GM21576 (cell line): ENCODE data around the gene SPECC1.
A peak's percentile ranks its signal among the peaks of the same experiment; 100 is the strongest.
"Not testable (repeated sequence)": the region's sequence is repeated elsewhere in the genome, so short reads cannot be mapped to it uniquely, and the experiment has no call there.

Source experiments
- ATAC-seq: cut with Tn5 transposase; IDR thresholded peaks from one replicate; pipeline ENCODE4 v1.9.1; 2021; ENCODE audit warnings: mild to moderate bottlenecking, moderate library complexity; ENCODE audit not compliant: unreplicated experiment

SPECC1 gene

DNA sequence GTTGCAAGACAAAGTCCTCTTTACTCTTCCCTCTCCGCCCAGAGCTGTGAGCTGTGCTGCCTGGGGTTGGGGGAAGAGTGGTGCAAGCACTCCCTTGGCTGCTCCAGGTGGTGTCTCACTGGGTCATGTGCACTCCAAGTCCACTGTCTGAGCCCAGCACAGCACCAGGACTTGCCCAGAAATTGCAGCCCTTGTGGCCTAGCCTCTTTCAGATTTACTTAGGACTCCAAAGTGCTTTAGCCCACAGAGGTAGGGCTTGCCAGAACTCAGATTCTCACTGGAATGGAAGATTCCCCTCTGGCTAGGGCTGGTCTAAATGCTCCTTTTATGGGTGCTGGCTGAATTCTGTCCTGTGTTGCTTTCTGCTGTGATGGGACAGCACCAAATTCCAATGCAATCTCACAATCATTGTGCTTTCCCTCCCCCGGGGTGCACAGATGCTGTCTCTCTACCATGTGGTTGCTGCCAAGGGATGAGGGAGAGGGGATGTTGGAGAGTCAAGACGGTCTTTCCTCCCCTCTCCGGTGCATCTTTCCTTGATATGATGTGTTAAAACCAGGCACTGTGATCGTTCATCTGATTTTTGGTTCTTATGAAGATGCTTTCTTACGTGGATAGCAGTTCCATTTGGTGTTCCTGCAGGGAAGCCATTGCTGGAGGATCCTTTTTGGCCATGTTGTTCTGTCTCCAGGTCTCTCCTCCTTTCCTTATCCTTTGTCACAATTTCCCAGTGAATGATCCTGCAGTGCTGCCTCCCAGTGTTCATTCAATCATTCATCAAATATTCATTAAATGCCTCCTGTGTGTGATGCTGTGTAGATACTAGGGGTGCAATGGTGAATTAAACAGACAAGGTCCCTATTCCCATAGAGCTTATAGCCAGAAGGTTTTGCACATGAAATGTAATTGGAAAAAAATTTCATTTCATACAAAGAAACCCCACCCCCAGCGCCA, 216.3 kb downstream of the SPECC1 start:
- no peak for ATAC-seq

DNA sequence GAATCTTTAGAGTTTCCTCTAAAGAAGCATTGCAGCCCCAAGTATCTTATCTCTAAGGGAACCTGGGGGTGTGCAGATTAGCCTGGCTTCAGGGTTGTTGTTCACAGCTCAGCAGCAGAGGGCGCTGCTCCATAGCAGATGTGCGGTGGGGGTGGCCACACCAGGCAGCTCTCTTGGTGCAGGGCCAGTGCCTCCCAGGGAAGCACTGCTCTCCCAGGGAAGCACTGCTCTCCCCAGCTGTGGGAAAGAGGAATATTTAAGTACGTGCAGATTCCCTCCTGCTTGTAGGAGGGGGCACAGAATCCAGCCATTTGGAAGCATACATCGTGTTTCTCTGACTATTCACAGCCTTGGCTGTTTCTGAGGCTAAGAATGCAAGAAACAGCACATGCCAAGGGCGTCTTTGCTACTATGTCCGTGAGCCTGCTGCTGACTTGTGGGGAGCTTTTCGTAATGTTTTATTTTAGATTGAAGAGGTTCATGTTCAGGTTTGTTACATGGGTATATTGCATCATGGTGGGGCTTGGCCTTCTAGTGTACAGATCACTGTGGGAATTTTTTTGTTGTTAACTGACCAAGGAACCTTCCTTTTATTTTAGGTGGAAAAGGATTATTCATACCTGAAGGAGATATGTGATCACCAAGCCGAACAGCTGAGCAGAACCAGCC, 217.8 kb downstream of the SPECC1 start:
- peak; percentile 64 for ATAC-seq

DNA sequence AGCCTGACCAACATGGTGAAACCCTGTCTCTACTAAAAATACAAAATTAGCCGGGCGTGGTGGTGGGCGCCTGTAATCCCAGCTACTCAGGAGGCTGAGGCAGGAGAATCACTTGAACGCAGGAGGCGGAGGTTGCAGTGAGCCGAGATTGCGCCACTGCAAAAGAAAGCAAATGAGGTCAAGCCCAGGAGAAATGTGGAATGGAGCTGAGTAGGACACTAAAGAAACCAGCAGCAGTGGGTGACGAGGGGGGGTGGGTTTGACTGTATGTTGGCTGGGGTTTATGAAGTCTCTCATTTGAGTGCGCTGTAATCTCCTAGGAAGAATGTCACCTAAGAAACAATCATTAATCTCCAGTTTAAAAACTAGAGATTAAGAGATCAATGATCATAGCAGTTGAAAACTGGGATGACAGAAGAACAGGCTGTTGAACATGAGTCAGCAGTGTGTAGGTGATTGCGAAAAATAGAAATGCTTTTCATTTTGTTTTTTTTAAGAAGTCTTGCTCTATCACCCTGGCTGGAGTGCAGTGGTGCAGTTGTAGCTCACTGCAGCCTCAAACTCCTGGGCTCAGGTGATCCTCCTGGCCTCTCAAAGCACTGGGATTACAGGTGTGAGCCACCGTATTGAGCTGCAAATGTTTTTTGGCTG, 218.7 kb downstream of the SPECC1 start:
- ATAC-seq: not testable (repeated sequence)

DNA sequence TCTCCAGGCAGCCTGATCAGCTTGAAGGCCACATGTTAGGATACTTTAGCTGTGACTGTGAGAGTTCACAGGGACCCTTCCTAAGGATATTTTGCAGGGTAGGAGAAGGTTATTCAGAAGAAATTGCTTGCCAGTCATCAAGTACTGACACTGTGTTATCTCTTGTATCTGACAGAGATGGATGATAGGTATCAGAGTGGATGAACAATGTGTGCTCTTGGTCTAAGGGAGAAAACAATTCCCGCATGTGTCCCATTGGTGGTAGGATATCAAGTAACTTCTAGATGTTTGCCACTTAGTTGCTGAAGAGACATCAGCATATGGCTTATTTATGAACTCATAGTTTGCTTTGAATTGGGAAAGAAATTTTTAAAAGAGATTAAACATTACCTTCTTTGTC, 219.3 kb downstream of the SPECC1 start:
- ATAC-seq: no peak

DNA sequence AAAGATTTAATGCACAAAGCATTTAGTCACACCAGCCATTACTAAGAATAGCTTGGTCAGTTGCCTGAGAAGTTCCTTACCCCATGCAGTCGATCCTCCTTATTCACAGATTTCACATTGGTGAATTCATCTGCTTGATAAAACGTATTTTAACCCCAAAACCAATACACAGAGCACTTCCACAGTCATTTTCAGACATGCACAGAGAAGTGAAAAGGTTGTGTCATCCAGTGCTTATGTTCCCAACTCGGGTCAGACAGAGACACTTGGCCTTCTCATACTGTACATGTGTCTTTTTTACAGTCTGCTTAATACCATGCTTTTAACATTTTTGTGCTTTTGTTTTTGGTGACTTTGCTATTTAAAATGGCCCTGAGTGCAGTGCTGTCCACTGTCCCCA, 219.7 kb downstream of the SPECC1 start:
- no peak for ATAC-seq

DNA sequence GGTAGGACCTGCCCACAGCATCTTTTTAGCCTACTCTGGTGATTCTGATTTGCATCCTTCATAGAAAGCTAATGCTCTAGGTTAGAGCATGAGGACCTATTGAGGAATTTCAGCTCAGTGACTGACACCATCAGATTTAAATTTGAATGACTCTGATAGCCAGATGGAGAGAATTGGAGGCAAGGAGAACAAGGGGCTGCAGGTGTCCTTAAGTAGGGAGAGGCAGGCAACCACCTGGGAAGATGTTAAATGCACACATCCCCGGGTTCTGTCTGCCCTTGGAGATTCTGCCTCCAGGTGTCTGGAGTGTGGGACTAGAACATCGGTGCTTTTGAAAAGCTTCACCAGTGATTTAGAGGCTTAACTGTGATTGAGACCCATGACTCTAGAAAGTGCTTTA, 221.8 kb downstream of the SPECC1 start:
- no peak for ATAC-seq

DNA sequence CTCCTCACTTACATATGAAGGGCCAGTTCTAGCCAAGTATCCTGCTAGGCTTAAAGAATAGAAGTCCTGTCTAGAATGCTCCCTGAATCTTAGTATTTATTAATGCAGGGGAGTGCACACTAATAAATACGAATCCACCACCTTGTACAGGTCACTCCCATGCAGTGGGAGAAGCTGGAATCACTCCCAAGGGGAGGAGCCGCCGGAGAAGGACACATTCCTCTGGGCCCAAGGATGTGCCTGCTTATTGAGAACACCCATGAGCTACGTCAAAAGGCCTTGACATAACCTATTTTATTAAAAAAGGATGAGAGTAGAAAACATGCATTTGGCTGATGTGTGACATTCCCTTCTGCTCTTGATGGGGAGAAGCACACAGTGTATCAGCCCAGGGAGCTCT, 223.5 kb downstream of the SPECC1 start:
- no peak for ATAC-seq

DNA sequence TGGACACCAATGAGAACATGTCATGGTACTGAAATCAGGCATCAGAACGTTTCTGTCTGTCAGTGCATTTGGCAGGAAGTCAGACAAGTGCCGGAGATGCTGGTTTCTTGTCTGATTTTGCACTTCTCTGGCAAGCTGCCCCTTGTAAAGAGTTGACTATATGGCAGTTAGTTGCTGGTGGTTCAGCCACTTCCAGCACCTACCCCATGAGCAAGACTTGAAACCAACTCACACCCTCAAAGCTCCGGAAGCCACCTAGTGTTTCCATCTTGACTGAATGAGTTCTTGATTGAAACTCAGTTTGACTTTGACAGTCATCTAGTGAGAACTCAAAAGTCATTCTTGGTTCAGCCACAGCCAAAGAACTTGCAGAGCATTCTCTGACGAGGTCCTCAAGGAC, 225.1 kb downstream of the SPECC1 start:
- ATAC-seq: no peak

DNA sequence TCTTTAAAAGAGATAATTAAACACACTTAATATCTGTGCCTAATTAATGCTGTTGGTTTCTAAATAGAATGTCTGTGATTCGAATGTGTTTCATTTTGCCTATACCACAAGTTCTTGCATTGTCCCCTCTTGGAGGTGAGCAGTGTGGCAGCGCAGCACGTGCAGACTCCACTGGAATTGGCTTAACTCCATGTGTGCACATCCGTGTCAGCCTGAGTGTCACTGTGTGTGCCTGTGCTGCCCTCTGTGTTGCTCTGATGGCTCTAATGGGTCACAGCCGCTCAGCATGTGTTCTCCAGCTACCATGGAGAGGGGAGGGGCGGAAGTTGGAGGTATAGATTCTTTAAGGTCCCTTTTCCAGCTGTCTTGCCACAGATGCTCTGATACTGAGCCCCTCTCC, 226.6 kb downstream of the SPECC1 start:
- no peak for ATAC-seq

DNA sequence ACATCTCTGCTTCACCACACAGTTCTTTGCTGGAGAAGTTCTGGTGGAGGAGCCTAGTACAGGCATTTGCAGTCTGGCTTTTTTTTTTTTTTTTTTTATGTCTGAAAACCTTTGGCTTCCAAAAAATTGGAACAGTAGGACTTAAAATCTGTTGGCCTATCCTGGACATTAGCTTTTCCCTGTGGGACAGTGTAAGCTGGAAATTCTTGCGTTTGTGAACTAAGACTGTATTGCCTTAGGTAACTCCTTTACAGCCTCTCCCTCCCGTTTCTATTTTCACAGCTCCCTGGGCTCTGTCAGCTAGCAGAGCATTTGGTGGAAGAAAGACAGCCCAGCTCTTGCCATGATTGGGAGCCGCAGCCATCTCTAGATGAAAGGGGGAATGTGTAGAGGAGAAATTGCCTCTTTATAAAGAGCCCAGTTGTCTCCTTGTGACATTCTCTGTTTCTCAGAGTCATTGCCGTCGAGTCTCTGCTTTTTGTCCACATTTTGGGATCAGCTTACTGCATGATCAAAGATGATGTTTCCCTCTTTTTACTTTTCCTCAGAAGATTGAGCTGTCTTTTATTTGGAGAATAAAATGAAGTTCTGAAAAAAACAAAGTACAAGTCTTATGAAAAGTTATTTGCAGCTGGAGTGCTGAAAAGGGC, 227.5 kb downstream of the SPECC1 start:
- ATAC-seq: no peak

DNA sequence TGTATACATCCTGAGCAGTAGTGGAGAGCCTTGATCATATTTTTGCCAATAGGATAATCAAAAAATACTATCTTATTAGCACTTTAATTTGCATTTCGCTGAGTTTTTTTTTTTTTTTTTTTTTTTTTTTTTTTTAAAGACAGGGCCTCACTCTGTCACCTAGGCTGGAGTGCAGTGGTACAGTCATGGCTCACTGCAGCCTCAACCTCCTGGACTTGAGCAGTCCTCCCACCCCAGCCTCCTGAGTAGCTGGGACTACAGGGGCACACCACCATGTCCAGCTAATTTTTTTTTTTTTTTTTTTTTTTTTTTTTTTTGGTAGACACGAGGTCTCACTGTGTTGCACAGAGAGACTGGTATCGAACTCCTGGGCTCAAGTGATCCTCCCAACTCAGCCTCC, 230.6 kb downstream of the SPECC1 start:
- not testable (repeated sequence) for ATAC-seq

DNA sequence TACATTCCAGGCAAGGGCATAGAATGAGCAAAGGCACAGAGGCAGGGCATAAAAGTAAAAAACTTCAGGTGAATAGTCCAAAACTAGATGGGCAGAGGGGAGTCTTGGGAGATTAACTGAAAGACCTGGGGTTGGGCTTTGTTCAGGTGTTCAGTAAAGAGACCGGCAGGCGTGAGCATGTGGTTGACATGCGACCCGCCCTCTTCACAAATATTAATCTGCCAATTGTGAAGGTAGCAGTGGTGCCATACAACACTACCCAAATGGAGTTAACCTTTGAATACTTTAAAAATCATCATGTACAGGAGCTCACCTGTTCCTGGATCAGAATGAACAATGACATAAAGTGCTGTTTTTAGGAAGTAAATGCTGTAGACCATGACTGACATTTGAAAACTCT, 232.7 kb downstream of the SPECC1 start:
- no peak for ATAC-seq

DNA sequence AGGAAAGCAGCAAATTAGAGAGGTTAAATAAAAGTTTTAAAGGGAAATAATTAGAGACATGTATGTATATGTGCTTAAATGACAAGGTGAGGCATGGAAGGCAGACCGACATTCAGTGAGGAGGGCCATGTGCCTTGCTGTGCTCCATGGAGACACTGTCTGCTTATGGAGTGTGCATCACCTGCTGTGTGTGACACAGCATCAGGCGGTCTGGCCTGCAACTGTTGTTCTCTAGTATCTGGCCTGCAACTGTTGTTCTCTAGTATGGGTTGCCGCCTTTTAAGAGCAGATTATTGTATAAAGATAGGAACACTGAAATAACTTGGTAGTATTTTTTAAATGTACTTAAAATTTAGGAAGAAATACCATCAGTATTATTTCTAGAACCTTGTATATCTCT, 233.1 kb downstream of the SPECC1 start:
- ATAC-seq: no peak

DNA sequence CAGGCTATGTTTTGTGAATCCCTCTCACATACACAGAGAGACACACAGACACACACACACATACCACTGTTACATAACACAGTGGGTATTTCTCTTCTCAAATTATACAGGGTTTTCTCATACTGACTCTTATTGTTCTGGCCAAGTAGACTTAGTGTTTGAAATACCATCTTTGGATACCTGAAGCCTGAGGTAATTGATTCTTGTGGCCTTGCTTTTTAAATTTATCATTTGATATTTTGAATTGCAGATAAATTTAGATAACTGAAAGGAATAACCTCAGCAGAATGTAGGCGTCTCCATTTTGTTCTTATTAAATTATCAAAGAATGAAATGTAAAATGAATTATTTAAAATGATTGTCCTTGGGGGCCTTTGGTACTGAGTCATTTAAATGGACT, 234.4 kb downstream of the SPECC1 start:
- ATAC-seq: no peak

DNA sequence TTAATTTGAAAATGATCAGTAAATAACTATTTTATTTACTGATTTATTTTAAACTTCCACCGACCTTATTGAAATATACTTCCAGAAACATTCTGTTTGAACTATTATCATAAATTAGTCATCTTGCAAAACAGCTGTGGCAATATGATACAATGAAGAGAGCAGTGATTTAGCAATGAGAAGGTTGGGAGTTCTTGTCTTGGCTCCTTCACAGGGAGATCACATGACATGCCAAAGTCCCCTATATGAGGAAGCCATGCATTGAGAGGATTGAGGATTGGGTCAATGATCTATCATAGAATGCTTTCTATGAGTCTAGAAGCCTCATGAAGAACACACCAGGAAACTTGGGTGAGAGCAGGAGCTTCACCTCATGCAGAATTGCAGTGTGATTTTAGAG, 235.5 kb downstream of the SPECC1 start:
- no peak for ATAC-seq

DNA sequence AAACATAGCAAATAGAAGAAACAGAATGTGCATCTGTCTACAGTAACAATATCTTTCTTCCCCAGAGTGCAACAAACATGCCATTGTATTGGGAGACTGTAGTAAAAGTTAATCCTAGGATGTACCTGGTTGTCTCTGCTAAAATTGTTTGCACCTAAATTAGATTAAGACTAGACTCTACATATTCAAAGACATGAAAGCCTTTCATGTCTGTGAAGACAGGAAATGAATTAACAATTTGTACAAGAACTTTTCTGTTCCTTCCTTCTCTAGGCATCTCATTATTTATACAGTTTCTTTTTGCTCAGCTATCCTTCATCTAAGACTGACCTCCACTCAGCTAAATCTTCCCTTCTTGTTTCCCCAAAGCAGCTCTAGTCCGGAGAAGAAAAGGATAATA, 237.5 kb downstream of the SPECC1 start:
- ATAC-seq: no peak

DNA sequence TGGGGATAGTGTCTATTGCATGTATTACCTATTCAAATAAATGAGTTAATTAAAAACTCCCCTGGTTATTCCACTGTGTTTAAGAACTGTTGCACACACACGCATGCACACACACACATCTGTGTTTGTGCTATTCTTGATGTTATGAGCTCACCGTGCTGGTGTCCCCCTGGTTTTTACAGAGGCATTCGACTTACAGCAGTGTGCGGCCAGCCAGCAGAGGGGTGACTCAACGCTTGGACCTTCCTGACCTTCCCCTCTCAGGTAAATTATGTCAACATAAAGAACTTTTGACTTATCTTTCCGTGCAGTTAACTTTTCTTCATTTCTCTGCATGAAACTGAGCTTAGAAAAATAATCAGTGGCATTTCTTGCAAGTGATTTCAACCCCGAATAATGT, 244.2 kb downstream of the SPECC1 start:
- no peak for ATAC-seq

DNA sequence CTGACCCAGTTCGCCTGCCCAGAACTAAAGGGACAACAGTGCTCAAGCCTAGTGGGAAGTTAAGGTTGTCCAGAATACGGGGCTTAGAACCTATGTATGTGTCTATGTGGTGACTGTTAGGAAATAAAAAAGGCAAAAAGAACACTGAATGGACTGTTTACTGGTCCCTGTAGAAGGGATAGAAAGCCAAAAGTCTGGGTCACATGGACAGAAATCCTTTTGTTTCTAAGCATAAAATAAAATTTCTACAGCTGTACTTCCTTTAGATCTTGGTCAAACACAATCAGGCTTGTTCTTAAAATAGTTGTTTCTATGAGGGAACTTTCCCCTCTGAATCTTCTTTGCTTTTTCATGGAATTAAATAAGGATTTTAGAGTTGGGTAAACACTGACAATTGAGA, 245.4 kb downstream of the SPECC1 start:
- no peak for ATAC-seq

DNA sequence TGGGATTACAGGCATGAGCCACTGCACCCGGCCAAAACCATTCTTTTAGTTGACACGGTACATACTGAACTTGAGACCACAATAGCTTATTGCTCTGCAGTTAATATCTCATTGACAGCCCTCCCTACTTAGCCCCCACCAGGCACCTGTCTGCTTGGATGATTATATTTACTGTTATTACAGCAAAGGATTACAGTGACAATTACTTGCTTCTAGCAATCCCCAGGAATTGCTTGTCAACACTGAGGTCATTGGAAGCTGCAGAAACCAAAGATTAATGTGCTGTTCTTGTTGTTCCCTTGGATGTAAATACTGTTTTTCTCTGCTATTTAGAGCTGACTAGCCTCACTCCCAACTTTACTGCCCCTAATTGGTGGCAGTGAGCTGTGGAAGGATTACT, 247.0 kb downstream of the SPECC1 start:
- no peak for ATAC-seq

DNA sequence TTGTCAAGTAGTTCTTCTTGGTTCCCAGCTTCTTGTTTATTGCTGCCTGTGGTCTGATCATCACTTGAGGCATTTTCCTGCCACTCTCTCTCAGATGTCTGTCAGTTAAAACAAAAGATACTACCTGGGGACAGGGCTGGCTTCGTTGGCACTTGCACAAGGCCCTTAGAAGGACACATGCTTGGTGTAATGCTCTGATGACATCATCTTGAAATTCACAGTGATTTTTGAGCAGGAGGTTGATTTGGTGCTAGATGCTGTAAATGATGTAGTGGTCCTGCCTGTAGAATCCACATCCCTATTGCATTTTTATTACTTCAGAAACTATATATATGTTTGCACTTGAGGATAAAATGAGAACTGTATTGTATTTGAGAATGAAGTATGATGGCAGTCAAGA, 247.8 kb downstream of the SPECC1 start:
- no peak for ATAC-seq

DNA sequence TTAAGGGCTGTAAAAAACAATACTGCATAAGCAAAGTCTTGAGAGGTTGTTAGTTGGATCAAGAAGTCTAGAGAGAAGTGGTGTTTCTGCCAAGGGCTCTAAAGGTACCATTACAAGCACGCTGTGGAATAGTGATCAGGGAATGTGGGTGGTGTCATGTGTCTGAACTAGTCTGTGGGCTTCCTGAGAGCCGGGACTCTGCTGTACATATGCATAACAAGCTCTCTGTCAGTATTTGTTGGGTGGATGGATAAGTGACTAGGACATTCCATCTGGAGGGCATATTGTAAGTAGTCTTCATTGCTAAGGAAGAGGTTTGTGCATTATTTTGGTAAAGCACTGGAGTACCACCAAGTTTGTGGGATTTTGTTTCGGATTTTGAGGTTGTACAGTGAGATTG, 248.6 kb downstream of the SPECC1 start:
- ATAC-seq: no peak
